Endodermal cell (in vitro differentiated cells): ENCODE measurements around the gene HS1BP3. TPM values are rescaled to one million over a fixed set of nuclear protein-coding genes. Genes with fewer than 3 reads are reported as not detected.

Experiments
- DNase-seq: peaks from one replicate; pipeline ENCODE4 v3.0.0-alpha.2; 2017
- H3K27ac ChIP-seq: 2 replicates; pipeline ENCODE4 v1.5.1; 2013; ENCODE audit warnings: mild to moderate bottlenecking, low read depth, low read length, moderate library complexity
- H3K27me3 ChIP-seq: 2 replicates; pipeline ENCODE4 v1.6.1; 2013; ENCODE audit warnings: mild to moderate bottlenecking, low read length, moderate library complexity; ENCODE audit not compliant: insufficient read depth, control insufficient read depth, poor library complexity, severe bottlenecking
- H3K36me3 ChIP-seq: 2 replicates; pipeline ENCODE4 v1.7.0; 2013; ENCODE audit warnings: mild to moderate bottlenecking, low read length, moderate library complexity; ENCODE audit not compliant: control insufficient read depth, insufficient read depth
- H3K4me1 ChIP-seq: one replicate; pipeline ENCODE4 v1.7.0; 2013; ENCODE audit warnings: low read length; ENCODE audit not compliant: control insufficient read depth, insufficient read depth
- H3K4me3 ChIP-seq: 2 replicates; pipeline ENCODE4 v1.5.1; 2013; ENCODE audit warnings: mild to moderate bottlenecking, low read length, moderate library complexity
- H3K9ac ChIP-seq: 2 replicates; pipeline ENCODE4 v1.6.1; 2013; ENCODE audit warnings: mild to moderate bottlenecking, low read length, moderate library complexity; ENCODE audit not compliant: poor library complexity, severe bottlenecking; ENCODE audit errors: extremely low read depth
- H3K9me3 ChIP-seq: 2 replicates; pipeline ENCODE4 v1.6.1; 2013; ENCODE audit warnings: mild to moderate bottlenecking, low read length, moderate library complexity; ENCODE audit not compliant: control insufficient read depth
- H3K27ac Mint-ChIP-seq: 2 replicates; pipeline ENCODE4 v1.8.0; 2020; ENCODE audit warnings: mixed read lengths
- H3K27me3 Mint-ChIP-seq: 2 replicates; pipeline ENCODE4 v1.8.0; 2021; ENCODE audit warnings: mild to moderate bottlenecking, mixed read lengths; ENCODE audit not compliant: insufficient read depth
- H3K36me3 Mint-ChIP-seq: 2 replicates; pipeline ENCODE4 v1.8.0; 2020; ENCODE audit warnings: low read depth, mixed read lengths
- H3K4me1 Mint-ChIP-seq: 2 replicates; pipeline ENCODE4 v1.8.0; 2020; ENCODE audit warnings: mixed read lengths
- H3K4me3 Mint-ChIP-seq: 2 replicates; pipeline ENCODE4 v1.8.0; 2020; ENCODE audit warnings: mild to moderate bottlenecking, moderate library complexity, mixed read lengths
- H3K9me3 Mint-ChIP-seq: 2 replicates; pipeline ENCODE4 v1.8.0; 2020; ENCODE audit warnings: mild to moderate bottlenecking, mixed read lengths
- CTCF ChIP-seq: fragments of 200-600 bp; sonication (generic); conservative IDR thresholded peaks from 2 replicates; pipeline ENCODE4 v1.5.0; 2021; ENCODE audit warnings: antibody characterized with exemption, mild to moderate bottlenecking
- WGBS, 2 experiments: methylation state at CpG; one replicate each; pipeline versions ENCODE4 v1.1.5 to v1.1.7; 2013; ENCODE audit warnings: missing lambda C conversion rate in 2 of 2, mixed read lengths in 1 of 2; ENCODE audit not compliant: insufficient coverage in 1 of 2, insufficient read length in 1 of 2; 5-methylcytosine and 5-hydroxymethylcytosine counted together
- total RNA-seq, 2 donors: library from RNA; stranded (reverse); fragmentation: NEBNext Ultra II Directional in 1 of 2; extraction: Animal tissue kit (Norgen Biotek cat#: 25700) in 1 of 2; gene quantifications; 2 replicates in 1 of 2; 3 replicates in 1 of 2; pipeline ENCODE4 v1.2.1, GENCODE V29; 2021

HS1BP3 gene
- total RNA-seq, 2 donors from 2014 or later = 23.0 to 26.2 TPM

GRCh38 chr2:20643060-20643459 is 7.8 kb downstream of the HS1BP3 start:
- H3K36me3 Mint-ChIP-seq = peaks cover 22% of the 10 kb centered on the region
- H3K4me1 Mint-ChIP-seq = peaks cover 2% of the 10 kb centered on the region
- Histone ChIP-seq H3K9me3 (no peaks in the 10 kb centered on the region), H3K27ac (no peak overlapping the region), H3K27me3 (no peaks in the 10 kb centered on the region), H3K4me1 (no peaks in the 10 kb centered on the region), H3K4me3 (no peak overlapping the region), H3K9ac (no peak overlapping the region), H3K36me3 (peaks cover 15% of the 10 kb centered on the region)
- no peak for TF ChIP-seq CTCF
- 95 to 100% methylated on average over 4 to 7 of the region's 7 CpGs for WGBS, 2 experiments
- no peaks in the 10 kb centered on the region for H3K9me3 Mint-ChIP-seq
- H3K27ac Mint-ChIP-seq = peak overlapping the region; percentile 14
- no peak overlapping the region for H3K4me3 Mint-ChIP-seq
- H3K27me3 Mint-ChIP-seq = no peaks in the 10 kb centered on the region
- DNase-seq = no peak

DNA sequence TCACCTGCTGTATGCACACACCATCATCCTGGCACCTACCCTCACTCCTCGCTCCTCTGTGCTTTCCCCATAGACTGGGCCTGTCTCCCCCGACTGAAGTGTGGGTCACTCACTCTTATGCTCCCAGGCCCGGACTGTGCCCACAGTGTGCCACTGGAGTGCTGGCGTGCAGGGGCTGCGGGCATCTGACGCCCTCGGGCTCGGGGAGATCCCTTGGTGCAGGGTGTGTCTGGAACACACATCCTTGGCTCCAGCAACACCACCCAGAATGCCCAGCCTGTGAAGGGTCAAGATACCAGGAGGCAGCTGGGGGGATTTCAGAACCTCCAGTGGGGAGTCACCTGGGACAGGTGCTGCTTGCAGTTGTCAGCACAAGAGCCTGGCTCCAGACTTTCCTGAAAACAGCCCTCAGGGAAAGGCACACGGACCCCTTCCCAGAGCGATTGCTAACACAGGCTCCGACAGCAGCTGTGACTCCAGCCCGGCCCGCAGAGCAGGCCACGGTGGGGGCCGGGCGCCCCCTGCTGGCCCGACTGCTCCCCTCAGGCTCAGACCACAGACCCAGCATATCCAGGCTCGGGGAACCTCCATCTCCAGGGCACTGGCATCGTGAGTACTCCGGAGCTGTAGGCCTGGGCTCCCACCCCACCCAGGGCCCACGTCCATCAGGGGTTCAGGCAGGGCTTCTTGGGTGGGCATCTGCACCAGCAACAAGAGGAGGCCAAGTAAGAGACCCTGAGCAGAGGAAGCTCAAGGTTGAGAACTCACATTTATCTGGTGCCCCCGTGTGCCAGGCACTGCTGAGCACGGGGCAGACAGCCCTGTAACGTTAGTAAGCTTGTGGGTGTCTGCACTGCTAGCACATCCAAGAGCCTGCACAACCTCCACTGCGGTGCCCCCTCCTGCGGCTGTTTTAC is 8.6 kb downstream of the HS1BP3 start:
- Histone ChIP-seq H3K36me3 (peaks cover 15% of the 10 kb centered on the region), H3K27me3 (no peaks in the 10 kb centered on the region), H3K9me3 (no peaks in the 10 kb centered on the region), H3K9ac (no peak overlapping the region), H3K4me1 (no peaks in the 10 kb centered on the region), H3K4me3 (no peak overlapping the region), H3K27ac (no peak overlapping the region)
- 51% methylated on average over 15 to 26 of the region's 26 CpGs for WGBS, 2 experiments
- TF ChIP-seq CTCF = peak; percentile 95
- Mint-ChIP-seq H3K27me3 (no peaks in the 10 kb centered on the region), H3K36me3 (peaks cover 25% of the 10 kb centered on the region), H3K4me1 (peaks cover 2% of the 10 kb centered on the region), H3K4me3 (no peak overlapping the region), H3K27ac (no peak overlapping the region), H3K9me3 (no peaks in the 10 kb centered on the region)
- DNase-seq = peak; percentile 95

- Histone ChIP-seq H3K27me3 (no peaks in the 10 kb centered on the region), H3K27ac (no peak overlapping the region)
- H3K27ac Mint-ChIP-seq = no peak overlapping the region
Measured at GRCh38 chr2:20641123-20641985, 9.5 kb downstream of the HS1BP3 start.

More at GRCh38 chr2:20641123-20641985, 9.5 kb downstream of the HS1BP3 start:
- TF ChIP-seq CTCF = no peak
- Mint-ChIP-seq H3K27me3 (no peaks in the 10 kb centered on the region), H3K9me3 (no peaks in the 10 kb centered on the region), H3K4me1 (peaks cover 9% of the 10 kb centered on the region), H3K4me3 (no peak overlapping the region), H3K36me3 (peaks cover 25% of the 10 kb centered on the region)
- Histone ChIP-seq H3K36me3 (peaks cover 15% of the 10 kb centered on the region), H3K4me3 (no peak overlapping the region), H3K9me3 (no peaks in the 10 kb centered on the region), H3K4me1 (no peaks in the 10 kb centered on the region), H3K9ac (no peak overlapping the region)
- no peak for DNase-seq
- 92 to 95% methylated on average over 22 to 23 of the region's 23 CpGs for WGBS, 2 experiments
